Activated CD4-positive, alpha-beta memory T cell treated with anti-CD3 and anti-CD28 coated beads, Interleukin-2, amount 10 ng/mL, durations not matched to agents 7 days and 5 days (primary cell): ENCODE data around the gene PIN1. TPM values are rescaled to one million over a fixed set of nuclear protein-coding genes. Genes with fewer than 3 reads are reported as not detected.
"Not testable (repeated sequence)": the region's sequence is repeated elsewhere in the genome, so short reads cannot be mapped to it uniquely, and the experiment has no call there.

Experiments
- CTCF ChIA-PET: fragments of 350-600 bp; sonication (Branson Sonifier 250); formaldehyde crosslinking; loops from one replicate; lab custom pipeline; 2021; ENCODE audit warnings: antibody characterized with exemption, inconsistent platforms; lab: Charles Lee
- POLR2A ChIA-PET: fragments of 350-600 bp; sonication (Branson Sonifier 250); formaldehyde crosslinking; loops from one replicate; lab custom pipeline; 2021; ENCODE audit warnings: antibody characterized with exemption; lab: Charles Lee
- DNase-seq: peaks from one replicate; pipeline ENCODE4 v3.0.0-alpha.2; 2020
- H3K27ac Mint-ChIP-seq: one replicate; pipeline ENCODE4 v1.8.0; 2021; ENCODE audit warnings: mild to moderate bottlenecking, mixed read lengths
- H3K27me3 Mint-ChIP-seq: one replicate; pipeline ENCODE4 v1.8.0; 2021; ENCODE audit warnings: mixed read lengths
- H3K36me3 Mint-ChIP-seq: one replicate; pipeline ENCODE4 v1.8.0; 2021; ENCODE audit warnings: low read depth, mixed read lengths
- H3K4me1 Mint-ChIP-seq: one replicate; pipeline ENCODE4 v1.8.0; 2021; ENCODE audit warnings: mixed read lengths
- H3K4me3 Mint-ChIP-seq: one replicate; pipeline ENCODE4 v1.8.0; 2021; ENCODE audit warnings: mild to moderate bottlenecking, mixed read lengths
- H3K9me3 Mint-ChIP-seq: one replicate; pipeline ENCODE4 v1.8.0; 2021; ENCODE audit warnings: mixed read lengths
- total RNA-seq, 2 experiments: library from RNA; stranded (reverse); gene quantifications; one replicate each; pipeline ENCODE4 v1.2.3, GENCODE V29; 2021

PIN1 gene
- total RNA-seq, 2 experiments from 2014 or later = 96.0 to 97.0 TPM

GRCh38 chr19:9823816-9824215, 11.3 kb upstream of the PIN1 start:
- Mint-ChIP-seq H3K27me3 (no peaks in the 10 kb centered on the region), H3K36me3 (peaks cover 15% of the 10 kb centered on the region), H3K4me3 (no peak overlapping the region), H3K27ac (no peak overlapping the region), H3K9me3 (no peaks in the 10 kb centered on the region), H3K4me1 (peaks cover 34% of the 10 kb centered on the region)
- no peak for DNase-seq
- CTCF ChIA-PET = no interaction called here
- POLR2A ChIA-PET = no interaction called here

- CTCF ChIA-PET = interaction anchor here (0.7 to 1.4 kb wide), 4 partner anchors 8 to 622 kb away, joined by 3 to 5 read pairs (median 3); partner anchors contain the start of genes FBXL12, PIN1 and ZNF846
Observed at GRCh38 chr19:9827289-9828238, 7.6 kb upstream of the PIN1 start, which contains the start of gene UBL5. Gene UBL5, plus strand, starts transcription at chr19:9827918. Its CDS starts 420 bp downstream, at chr19:9828338.

GRCh38 chr19:9828551-9829063, 6.5 kb upstream of the PIN1 start:
- POLR2A ChIA-PET = interaction anchor here (1.2 to 3.4 kb wide), 7 partner anchors 9 to 60 kb away, joined by 3 to 22 read pairs (median 13); partner anchors contain the start of genes FBXL12 and ZNF846

More at GRCh38 chr19:9827289-9828238, 7.6 kb upstream of the PIN1 start, which contains the start of gene UBL5:
- H3K27me3 Mint-ChIP-seq = no peaks in the 10 kb centered on the region
- peaks cover 32% of the 10 kb centered on the region for H3K4me1 Mint-ChIP-seq
- POLR2A ChIA-PET = interaction anchor here (0.6 to 3.4 kb wide), 12 partner anchors 9 to 206 kb away, joined by 3 to 22 read pairs (median 4); partner anchors contain the start of genes FBXL12 and ZNF846
- peak within 1 kb of the TSS; percentile 99 for H3K27ac Mint-ChIP-seq
- H3K36me3 Mint-ChIP-seq = peaks cover 25% of the 10 kb centered on the region
- DNase-seq = peak; percentile 92
- H3K9me3 Mint-ChIP-seq = no peaks in the 10 kb centered on the region
- peak within 1 kb of the TSS; percentile 100 for H3K4me3 Mint-ChIP-seq

DNA sequence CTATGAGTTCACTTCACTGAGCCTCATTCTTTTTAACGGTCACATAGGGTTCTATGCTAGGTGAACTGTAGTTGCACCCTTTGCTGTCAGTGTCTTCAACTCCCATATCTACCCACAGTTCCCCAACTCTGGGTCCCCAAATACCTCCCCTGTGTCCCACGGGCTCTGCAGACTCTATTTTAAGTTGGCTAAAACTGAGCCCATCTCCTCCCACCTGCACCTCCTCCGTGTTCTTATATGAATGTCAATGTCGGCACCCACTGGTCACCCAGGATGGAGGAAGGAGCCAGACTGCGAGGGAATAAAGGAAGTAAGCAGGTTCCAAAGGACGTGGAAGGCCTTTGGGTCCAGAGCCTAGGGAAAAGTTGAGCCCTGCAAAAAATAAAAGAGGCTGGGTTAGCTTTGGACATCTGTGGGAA, 802 bp upstream of the PIN1 start:
- POLR2A ChIA-PET = interaction anchor here (0.5 to 2.7 kb wide), 7 partner anchors 8 to 90 kb away, joined by 3 to 22 read pairs (median 5); partner anchors contain the start of gene ZNF846

More at GRCh38 chr19:9828551-9829063, 6.5 kb upstream of the PIN1 start:
- DNase-seq = no peak
- Mint-ChIP-seq H3K27me3 (no peaks in the 10 kb centered on the region), H3K4me1 (peaks cover 32% of the 10 kb centered on the region), H3K4me3 (peak overlapping the region; percentile 100), H3K27ac (peak overlapping the region; percentile 99), H3K9me3 (no peaks in the 10 kb centered on the region), H3K36me3 (peaks cover 25% of the 10 kb centered on the region)
- CTCF ChIA-PET = interaction anchor here (1.2 kb wide), 1 partner anchor 624 kb away, joined by 3 read pairs; no protein-coding TSS in a partner anchor

DNA sequence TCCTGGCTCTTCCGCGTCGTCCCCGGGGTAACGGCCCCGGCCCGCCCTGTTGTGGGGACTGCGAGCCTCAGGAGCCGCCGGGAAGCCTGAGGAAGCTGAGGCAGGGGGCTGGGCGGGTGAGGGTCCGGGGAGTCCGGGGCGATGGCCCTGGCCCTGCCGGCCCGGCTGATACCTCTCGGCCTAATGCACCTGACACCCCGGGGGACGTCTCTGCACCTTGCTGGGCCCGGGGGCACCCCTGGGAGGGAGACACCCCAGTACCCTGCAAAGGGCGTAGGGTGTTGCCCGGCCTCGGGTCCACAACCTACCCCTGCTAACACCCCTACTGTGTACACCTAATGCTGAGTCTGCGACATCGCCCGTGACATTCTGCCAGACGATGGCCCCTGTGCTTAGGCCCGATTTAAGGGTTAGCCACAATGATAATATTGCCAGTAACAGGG, 410 bp downstream of the PIN1 start:
- ChIA-PET POLR2A (interaction anchor here (1.3 to 2.7 kb wide), 5 partner anchors 9 to 67 kb away, joined by 4 to 22 read pairs (median 5); partner anchors contain the start of genes FBXL12 and ZNF846), CTCF (interaction anchor here (1.1 kb wide), 1 partner anchor 9 kb away, joined by 3 read pairs; no protein-coding TSS in a partner anchor)
- no peaks in the 10 kb centered on the region for H3K9me3 Mint-ChIP-seq
- H3K27me3 Mint-ChIP-seq = no peaks in the 10 kb centered on the region
- peak overlapping the region; percentile 71 for H3K27ac Mint-ChIP-seq
- peak overlapping the region; percentile 90 for H3K4me3 Mint-ChIP-seq
- H3K36me3 Mint-ChIP-seq = peaks cover 23% of the 10 kb centered on the region
- peaks cover 24% of the 10 kb centered on the region for H3K4me1 Mint-ChIP-seq
- DNase-seq = no peak

More for the DNA sequence above, 802 bp upstream of the PIN1 start:
- CTCF ChIA-PET = interaction anchor here (1.0 kb wide), 1 partner anchor 262 kb away, joined by 3 read pairs; no protein-coding TSS in a partner anchor
- Mint-ChIP-seq H3K9me3 (no peaks in the 10 kb centered on the region), H3K27me3 (no peaks in the 10 kb centered on the region), H3K4me3 (peak overlapping the region; percentile 90), H3K4me1 (peaks cover 32% of the 10 kb centered on the region), H3K36me3 (peaks cover 20% of the 10 kb centered on the region), H3K27ac (peak overlapping the region; percentile 81)
- DNase-seq = no peak

- Mint-ChIP-seq H3K4me1 (peaks cover 24% of the 10 kb centered on the region), H3K9me3 (no peaks in the 10 kb centered on the region), H3K27me3 (no peaks in the 10 kb centered on the region), H3K36me3 (peaks cover 26% of the 10 kb centered on the region), H3K27ac (peak overlapping the region; percentile 71), H3K4me3 (peak overlapping the region; percentile 90)
- DNase-seq = no peak
- POLR2A ChIA-PET = interaction anchor here (1.3 to 3.7 kb wide), 4 partner anchors 9 to 67 kb away, joined by 4 to 22 read pairs (median 14); partner anchors contain the start of genes FBXL12, UBL5 and ZNF846
- CTCF ChIA-PET = interaction anchor here (1.1 kb wide), 1 partner anchor 9 kb away, joined by 3 read pairs; no protein-coding TSS in a partner anchor
Observed at GRCh38 chr19:9836021-9836420, 903 bp downstream of the PIN1 start.

DNA sequence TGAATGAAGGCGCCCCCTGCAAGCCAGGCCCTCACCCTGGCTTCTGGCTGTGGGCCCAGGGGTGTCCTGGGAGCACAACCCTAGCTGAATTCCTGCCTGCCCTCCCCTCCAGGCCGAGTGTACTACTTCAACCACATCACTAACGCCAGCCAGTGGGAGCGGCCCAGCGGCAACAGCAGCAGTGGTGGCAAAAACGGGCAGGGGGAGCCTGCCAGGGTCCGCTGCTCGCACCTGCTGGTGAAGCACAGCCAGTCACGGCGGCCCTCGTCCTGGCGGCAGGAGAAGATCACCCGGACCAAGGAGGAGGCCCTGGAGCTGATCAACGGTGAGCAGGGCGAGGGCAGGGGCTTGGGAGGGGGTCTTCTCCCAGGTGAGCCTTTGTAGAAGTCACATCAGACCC, 3.2 kb downstream of the PIN1 start:
- H3K9me3 Mint-ChIP-seq = no peaks in the 10 kb centered on the region
- POLR2A ChIA-PET = interaction anchor here (3.7 kb wide), 1 partner anchor 11 kb away, joined by 22 read pairs; the partner anchor contains the start of gene UBL5
- DNase-seq = no peak
- CTCF ChIA-PET = no interaction called here
- H3K27ac Mint-ChIP-seq = no peak overlapping the region
- no peak overlapping the region for H3K4me3 Mint-ChIP-seq
- peaks cover 24% of the 10 kb centered on the region for H3K4me1 Mint-ChIP-seq
- H3K36me3 Mint-ChIP-seq = peaks cover 47% of the 10 kb centered on the region
- no peaks in the 10 kb centered on the region for H3K27me3 Mint-ChIP-seq

DNA sequence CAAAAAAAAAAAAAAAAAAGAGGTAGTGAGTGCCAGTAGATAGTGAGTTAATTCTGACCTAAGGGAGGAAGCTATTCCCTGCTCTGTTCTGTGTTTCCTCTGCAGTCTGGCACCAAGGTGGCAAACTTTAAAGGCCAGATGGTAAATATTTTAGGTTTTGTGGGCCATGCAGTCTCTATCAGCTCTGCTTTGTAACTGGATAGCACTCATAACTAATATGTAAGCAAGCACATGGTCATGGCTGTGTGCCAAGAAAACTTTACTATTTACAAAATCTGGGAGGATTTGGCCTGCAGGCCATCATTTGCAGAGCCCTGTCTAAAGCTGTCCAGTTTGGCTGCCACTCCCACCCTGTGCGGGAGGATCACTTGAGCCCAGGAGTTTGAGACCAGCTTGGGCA, 4.3 kb downstream of the PIN1 start:
- no peaks in the 10 kb centered on the region for H3K27me3 Mint-ChIP-seq
- no peaks in the 10 kb centered on the region for H3K9me3 Mint-ChIP-seq
- CTCF ChIA-PET = interaction anchor here (0.9 kb wide), 1 partner anchor 35 kb away, joined by 4 read pairs; no protein-coding TSS in a partner anchor
- peaks cover 20% of the 10 kb centered on the region for H3K4me1 Mint-ChIP-seq
- DNase-seq = no peak
- POLR2A ChIA-PET = interaction anchor here (3.7 kb wide), 1 partner anchor 12 kb away, joined by 22 read pairs; the partner anchor contains the start of gene UBL5
- H3K36me3 Mint-ChIP-seq = peaks cover 58% of the 10 kb centered on the region
- no peak overlapping the region for H3K27ac Mint-ChIP-seq
- H3K4me3 Mint-ChIP-seq = no peak overlapping the region

GRCh38 chr19:9842834-9843625, 7.9 kb downstream of the PIN1 start:
- H3K4me3 Mint-ChIP-seq = no peak overlapping the region
- POLR2A ChIA-PET = interaction anchor here (1.6 kb wide), 1 partner anchor 16 kb away, joined by 4 read pairs; the partner anchor contains the start of gene UBL5
- H3K36me3 Mint-ChIP-seq = peaks cover 72% of the 10 kb centered on the region
- peaks cover 15% of the 10 kb centered on the region for H3K4me1 Mint-ChIP-seq
- no peaks in the 10 kb centered on the region for H3K9me3 Mint-ChIP-seq
- H3K27ac Mint-ChIP-seq = no peak overlapping the region
- DNase-seq = no peak
- CTCF ChIA-PET = no interaction called here
- H3K27me3 Mint-ChIP-seq = no peaks in the 10 kb centered on the region

GRCh38 chr19:9843626-9844273, 8.6 kb downstream of the PIN1 start:
- POLR2A ChIA-PET, H3K27ac Mint-ChIP-seq, H3K9me3 Mint-ChIP-seq, H3K4me3 Mint-ChIP-seq, H3K27me3 Mint-ChIP-seq, DNase-seq, CTCF ChIA-PET: not testable (repeated sequence)
- peaks cover 14% of the 10 kb centered on the region for H3K4me1 Mint-ChIP-seq
- H3K36me3 Mint-ChIP-seq = peaks cover 71% of the 10 kb centered on the region

DNA sequence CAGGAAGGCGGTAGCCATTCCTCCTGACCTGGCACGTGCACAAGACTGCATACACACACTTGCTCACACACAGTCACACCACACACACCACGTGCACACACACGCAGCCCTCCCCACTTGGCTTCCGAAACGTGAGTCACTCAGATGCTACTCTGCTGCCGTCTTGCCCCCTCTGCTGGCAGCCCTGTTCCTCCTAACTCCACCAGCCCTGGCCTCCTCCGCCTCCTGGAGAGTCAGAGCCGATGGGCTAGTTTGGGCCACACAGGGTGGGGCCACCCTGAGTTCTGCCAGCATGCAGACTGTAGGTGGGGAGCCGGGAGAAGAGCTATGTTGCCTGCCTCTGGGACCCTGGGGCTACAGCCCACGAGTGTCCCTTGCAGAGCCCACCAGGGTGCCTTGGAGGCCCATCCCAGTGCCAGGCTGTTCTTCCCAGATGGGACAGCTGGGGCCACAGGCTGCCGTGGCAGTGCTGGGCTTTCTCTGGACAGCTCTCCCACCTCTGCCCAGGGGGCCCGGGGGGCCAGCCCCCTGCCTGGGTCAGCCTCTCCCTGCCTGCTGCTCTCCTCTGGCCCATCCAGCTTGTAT, 12.1 kb downstream of the PIN1 start:
- Mint-ChIP-seq H3K4me3 (no peak overlapping the region), H3K36me3 (peaks cover 40% of the 10 kb centered on the region), H3K27me3 (no peaks in the 10 kb centered on the region), H3K4me1 (peaks cover 12% of the 10 kb centered on the region), H3K27ac (no peak overlapping the region), H3K9me3 (no peaks in the 10 kb centered on the region)
- ChIA-PET CTCF (no interaction called here), POLR2A (interaction anchor here (0.6 kb wide), 1 partner anchor 19 kb away, joined by 3 read pairs; the partner anchor contains the start of gene UBL5)
- DNase-seq = peak; percentile 42
